Activated CD4-positive, alpha-beta T cell treated with anti-CD3 and anti-CD28 coated beads for 1 hour (primary cell): ENCODE measurements around the gene ATP6V0E2.
A peak's percentile ranks its signal among the peaks of the same experiment; 100 is the strongest.
"Not testable (repeated sequence)": the region's sequence is repeated elsewhere in the genome, so short reads cannot be mapped to it uniquely, and the experiment has no call there.

ENCODE experiments used
- DNase-seq: peaks from one replicate; pipeline ENCODE4 v3.0.0-alpha.2; 2020

ATP6V0E2 gene

DNA sequence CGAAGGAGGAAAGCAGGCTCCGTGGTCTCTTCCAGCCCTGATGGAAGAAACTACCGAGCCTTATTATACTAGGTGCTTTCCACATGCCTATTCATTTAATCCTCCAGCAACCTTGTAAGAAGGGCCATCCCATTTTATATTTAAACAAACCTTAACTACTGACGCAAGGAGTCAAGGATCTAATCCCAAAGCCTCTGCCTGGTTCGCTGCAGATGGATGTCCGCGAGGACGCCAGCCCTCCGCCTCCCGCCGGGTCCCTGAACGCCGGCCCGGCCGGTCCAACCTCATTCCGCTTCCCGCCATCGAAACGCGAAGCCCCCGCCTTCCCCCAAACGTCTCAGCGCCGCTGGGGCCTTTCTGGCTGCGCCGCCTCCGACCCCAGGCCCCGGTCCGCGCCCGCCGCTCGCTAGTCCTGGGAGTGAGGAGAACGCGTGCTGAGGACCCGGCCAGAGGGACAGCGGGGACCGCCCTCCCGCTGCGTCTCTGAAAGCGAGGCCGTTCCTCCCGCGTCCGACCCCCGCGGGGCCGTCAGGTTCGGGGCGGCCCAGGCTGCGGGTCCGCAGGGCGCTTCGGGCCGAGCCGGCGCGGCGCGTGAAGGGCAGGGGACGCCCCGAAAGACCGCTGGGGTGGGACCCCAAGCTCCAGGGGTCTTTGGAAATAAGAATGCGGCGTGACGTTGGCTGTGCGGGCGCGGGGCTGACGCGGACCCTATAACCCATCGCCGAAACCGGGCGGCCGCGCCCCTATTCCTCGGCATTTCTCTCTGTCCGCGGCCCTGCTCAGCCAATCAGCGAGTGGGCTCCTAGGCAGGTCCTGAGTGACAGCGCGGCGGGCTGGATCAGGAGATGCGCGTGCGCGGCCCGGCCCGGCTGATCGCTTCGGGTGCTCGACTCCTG is at the start of gene ATP6V0E2:
Gene ATP6V0E2, plus strand, starts transcription at position 896 of the 896 bp plus-strand sequence. CDS start 97 bp downstream, outside the sequence.
- DNase-seq = peak; percentile 87

DNA sequence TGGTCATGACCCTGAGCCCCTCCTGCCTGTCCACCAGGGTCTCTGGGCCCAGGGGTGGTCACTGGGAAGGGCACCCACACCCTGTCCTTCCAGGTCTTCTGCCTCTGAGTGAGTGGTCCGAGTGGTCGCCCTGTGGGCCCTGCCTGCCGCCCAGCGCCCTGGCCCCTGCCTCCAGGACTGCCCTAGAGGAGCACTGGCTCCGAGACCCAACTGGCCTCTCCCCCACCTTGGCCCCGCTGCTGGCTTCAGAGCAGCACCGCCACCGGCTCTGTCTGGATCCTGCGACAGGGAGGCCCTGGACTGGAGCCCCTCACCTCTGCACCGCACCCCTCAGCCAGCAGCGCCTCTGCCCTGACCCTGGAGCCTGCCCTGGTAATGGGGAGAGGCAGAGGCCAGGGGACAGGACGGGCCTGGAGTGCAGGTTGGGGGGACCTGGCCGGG is 49.4 kb upstream of the ATP6V0E2 start:
- DNase-seq = no peak

GRCh38 chr7:149824748-149825566 is 48.8 kb upstream of the ATP6V0E2 start:
- no peak for DNase-seq

DNA sequence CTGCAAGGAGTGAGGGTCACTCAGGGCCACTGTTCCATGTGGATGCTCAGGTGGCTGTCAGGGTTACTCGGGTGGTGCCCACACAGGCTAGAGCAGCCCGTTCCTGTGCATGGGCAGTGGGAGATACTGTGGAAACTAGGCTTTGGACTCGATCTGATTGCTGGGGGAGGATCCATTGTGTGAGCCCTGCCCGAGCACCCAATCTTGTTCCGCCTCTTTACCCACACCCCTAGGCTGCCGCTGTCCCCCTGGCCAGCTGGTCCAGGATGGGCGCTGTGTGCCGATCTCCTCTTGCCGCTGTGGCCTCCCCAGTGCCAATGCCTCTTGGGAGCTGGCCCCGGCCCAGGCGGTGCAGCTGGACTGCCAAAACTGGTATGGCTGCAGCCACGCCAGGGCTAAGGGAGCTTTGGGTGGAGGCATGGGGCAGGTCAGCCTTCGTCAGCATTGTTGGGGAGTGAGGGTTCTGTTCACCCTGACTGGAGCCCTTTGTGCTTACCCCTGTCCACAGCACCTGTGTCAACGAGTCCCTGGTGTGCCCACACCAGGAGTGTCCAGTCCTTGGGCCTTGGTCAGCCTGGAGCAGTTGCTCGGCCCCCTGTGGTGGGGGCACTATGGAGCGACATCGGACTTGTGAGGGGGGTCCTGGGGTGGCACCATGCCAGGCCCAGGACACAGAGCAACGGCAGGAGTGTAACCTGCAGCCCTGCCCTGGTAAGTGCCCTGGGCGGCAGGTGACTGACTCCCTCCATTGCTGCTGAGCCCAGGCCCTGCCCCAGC is 48.0 kb upstream of the ATP6V0E2 start:
- no peak for DNase-seq

GRCh38 chr7:149826344-149827088 is 47.3 kb upstream of the ATP6V0E2 start:
- DNase-seq = no peak

GRCh38 chr7:149827089-149827981 is 46.4 kb upstream of the ATP6V0E2 start:
- DNase-seq = no peak

- no peak for DNase-seq
These were observed 45.1 kb upstream of the ATP6V0E2 start for GRCh38 chr7:149828357-149829309.

DNA sequence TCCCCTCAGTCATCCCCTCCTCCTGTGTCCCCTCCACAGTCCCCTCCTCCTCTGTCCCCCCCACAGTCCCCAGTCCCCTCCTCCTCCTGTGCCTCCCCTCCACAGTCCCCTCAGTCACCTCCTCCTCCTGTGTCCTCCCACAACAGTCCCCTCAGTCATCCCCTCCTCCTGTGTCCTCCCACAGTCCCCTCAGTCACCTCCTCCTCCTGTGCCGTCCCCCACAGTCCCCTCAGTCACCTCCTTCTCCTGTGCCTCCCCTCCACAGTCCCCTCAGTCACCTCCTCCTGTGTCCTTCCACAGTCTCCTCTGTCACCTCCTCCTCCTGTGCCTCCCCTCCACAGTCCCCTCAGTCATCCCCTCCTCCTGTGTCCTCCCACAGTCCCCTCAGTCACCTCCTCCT is 43.2 kb upstream of the ATP6V0E2 start:
- DNase-seq = not testable (repeated sequence)

- no peak for DNase-seq
These were observed 42.6 kb upstream of the ATP6V0E2 start for GRCh38 chr7:149830997-149831740.

DNA sequence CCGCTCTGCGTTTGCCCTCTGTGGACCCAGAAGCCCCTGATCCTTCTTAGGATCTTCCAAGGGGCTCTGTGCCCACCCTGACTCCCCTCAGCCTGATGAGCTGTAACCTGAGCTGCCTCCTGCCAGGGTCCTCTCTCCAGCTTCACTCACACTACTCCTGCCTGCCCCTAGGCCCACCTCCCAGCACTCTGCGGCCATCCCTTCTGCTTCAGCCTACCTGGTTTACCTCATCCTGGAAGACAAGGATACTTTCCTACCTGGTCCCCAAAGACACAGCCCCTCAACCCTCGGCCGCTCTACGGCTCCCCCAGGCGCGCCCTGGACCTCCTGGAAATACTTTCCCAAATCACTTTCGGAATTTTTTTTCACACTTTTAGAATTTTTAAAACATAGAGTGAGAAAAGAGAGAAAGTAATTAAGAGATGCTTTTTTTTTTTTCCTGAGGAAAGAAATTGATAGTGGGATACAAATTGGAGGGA is 42.0 kb upstream of the ATP6V0E2 start:
- no peak for DNase-seq

- DNase-seq = no peak
These were observed 41.3 kb upstream of the ATP6V0E2 start for GRCh38 chr7:149832332-149833041.

DNA sequence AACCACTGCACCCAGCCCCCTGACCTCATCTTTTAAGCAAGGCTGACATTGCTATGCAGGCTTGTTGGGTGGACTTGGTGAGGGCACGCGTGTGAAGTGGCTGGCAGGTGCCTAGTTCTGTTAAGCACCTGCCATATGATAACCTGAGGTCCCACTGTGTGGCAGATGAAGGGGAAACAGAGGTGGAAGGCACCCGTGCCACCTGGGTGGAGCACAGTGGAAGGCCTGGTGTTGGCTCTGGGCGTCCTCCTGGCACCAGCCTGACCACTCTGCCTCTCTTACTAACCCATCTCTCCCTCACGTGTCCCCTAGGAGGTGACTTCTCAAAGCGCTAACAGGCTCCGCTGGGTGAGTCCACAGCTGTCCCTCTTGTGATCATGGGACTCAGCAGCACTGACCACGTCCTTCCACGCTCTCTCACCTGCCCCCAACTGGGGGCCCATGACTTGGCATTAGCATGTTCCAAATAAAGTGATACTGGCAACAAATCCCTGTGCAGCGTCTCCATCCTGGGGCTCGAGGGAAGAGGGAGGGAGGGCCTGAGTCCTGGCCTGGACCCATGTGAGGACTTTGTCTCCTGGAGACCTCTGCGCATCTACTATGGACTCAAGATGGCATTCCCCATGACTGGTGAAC is 40.2 kb upstream of the ATP6V0E2 start:
- DNase-seq = no peak

DNA sequence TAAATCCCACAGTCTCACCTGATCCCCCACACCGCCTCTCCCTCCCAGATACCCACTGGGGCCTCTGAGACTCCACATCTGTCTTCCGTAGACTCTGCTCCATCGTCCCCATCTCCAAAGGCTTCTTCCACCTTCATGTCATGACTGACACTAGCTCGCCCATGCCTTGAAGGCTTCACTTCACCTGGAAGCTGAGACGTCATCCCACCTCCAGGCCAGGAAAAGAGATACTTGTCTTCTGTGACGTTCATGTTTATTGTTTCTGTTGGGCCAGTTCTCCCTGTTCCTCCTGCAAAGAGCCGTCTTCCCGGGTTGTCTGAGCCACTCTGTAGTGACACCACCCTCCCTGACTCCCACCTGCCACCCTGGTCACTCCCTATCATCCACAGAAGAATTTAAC is 39.2 kb upstream of the ATP6V0E2 start:
- DNase-seq = no peak

GRCh38 chr7:149836434-149836833 is 37.3 kb upstream of the ATP6V0E2 start:
- no peak for DNase-seq

DNA sequence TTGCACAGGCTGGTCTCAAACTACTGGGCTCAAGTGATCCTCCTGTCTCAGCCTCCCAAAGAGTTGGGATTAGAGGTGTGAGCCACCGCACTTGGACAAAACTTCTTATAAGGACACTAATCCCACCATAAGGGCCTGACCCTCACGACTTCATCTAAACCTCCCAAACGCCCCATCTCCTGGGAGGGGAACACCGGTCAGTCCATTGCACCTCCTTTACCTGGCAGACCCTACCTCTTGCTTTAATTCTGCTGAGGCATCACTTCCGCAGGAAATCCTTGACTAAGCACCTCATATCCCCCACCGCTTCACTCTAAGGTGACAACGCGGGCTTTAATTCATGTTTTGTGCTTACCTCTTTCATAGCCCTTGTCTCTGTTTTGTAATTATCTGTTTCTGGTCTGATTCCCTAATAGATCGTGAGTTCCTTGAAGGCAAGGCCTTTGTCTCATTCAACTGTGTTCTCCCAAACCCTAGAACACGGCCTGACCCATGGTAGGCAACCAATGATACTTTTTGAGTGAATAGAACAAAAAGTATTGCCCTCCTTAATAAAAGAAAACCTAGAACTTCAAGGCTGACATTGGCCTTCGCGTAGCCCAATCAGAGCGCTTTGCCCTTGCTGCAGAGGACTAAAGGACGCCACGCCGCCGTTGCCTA is 36.1 kb upstream of the ATP6V0E2 start:
- no peak for DNase-seq

DNA sequence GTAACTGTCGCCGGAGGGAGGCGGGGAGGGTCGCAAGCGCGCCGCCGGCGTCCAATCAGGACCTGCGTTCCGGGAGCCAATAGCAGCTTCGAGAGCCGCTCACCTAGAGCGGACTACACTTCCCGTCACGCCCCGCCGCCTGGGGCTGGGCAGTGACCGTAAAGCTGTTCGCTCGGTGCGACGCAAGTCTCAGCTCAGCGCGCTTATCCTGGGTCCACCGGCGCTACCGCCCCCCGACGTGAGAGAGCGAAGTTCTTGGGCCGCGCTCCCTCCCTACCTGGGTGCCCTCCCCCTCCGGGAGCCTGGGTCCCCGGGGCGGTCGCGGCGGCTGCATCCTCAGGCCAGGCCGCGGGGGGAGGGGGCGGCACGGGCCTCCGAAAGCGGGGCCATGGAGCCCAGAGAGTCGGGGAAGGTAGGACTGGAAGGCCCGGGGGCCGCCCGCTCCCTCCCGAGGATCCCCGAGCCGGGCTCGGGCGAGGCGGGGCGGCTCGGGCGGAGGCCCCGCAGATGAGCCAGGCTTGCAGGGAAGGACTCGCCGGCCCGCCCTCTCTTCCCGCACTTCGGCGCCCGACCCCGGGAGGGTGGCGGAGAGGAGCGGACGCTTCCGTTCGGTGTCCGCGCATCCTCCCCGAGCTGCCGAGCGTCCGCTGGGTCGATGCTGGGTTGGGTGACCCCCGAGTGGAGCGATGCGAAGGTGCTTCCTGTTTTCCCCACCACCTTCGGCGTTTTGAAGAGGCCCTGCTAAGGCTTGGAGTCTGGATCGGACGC is 35.4 kb upstream of the ATP6V0E2 start, which contains the start of gene ZNF862:
Gene ZNF862, plus strand, starts transcription at position 152 of the 768 bp plus-strand sequence. Its CDS starts 237 bp downstream, at position 389.
- DNase-seq = peak; percentile 94
